HG02885 (cell line): ENCODE measurements around the gene PHLDA1.

Experiments used
- ATAC-seq: cut with Tn5 transposase; IDR thresholded peaks from one replicate; pipeline ENCODE4 v1.9.1; 2021; ENCODE audit warnings: mild to moderate bottlenecking; ENCODE audit not compliant: unreplicated experiment, poor library complexity

The PHLDA1 gene

DNA sequence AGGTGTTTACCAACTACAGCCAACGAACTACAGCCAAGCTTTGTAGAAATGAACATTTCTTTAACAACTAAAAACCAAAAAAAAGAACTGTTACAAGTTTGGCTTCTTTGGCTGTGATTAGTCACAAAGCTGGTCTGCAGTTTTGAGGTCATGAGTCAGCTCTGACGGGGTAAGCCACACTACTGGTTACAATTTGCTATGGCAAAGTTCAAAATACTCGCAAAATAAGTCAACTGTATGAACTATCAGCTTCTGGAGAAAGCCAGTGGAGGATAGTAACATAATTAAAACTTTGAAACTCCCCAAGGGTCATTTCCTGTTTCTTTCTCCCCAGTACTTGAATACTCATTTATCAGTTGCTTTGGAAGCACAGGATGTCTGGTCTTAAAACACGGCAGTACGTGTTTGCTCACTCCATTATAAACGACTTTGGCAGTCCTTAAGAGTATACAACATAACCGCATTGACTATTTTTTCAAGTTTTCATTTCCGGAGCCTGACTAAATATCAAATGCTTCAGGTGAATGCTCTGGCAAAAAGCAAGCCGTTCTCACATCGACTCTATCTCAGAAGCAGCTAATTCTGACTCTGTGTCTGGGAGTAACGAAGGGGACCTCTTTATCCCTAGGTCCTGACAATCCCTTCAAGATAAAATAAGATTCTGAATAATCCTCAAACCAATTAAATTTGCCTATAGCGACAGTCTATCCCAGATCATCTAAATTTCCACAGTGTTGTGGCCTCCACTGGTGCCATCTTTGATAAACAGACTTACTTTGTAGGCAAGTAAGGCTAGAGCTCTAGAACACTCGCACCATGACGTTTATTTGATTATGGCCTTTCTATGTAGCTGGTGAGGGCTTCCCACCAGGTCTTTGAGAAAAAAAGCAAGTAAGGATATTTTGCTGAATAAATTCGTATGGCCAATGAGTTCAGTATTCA, 10.6 kb downstream of the PHLDA1 start:
- peak; percentile 67 for ATAC-seq

GRCh38 chr12:76020281-76020680, 11.3 kb downstream of the PHLDA1 start:
- peak; percentile 67 for ATAC-seq

GRCh38 chr12:76018672-76019071, 12.9 kb downstream of the PHLDA1 start:
- ATAC-seq, result no peak

GRCh38 chr12:76018111-76018510, 13.5 kb downstream of the PHLDA1 start:
- ATAC-seq, result no peak

- ATAC-seq, result no peak
These were observed 17.6 kb downstream of the PHLDA1 start for GRCh38 chr12:76014007-76014406.

DNA sequence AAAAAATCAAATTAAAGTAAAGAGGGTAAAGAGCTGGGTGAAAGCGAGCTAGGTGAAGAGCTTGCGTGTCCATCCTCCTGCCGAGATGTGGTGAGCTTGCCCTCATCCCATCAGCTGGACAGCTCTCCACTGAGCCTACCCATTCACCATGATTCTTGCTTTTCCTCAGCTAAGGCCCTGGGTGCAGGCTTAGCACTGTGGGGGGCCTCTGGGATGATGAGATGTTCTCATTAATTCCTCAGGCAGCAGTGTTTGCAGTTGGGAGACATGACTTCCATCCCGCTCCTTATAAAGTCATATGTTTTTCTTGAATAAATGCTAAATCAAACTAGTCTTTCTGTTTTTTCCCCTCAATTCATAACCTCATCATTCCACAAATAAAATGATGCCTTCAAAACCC, 18.0 kb downstream of the PHLDA1 start:
- ATAC-seq, result no peak

DNA sequence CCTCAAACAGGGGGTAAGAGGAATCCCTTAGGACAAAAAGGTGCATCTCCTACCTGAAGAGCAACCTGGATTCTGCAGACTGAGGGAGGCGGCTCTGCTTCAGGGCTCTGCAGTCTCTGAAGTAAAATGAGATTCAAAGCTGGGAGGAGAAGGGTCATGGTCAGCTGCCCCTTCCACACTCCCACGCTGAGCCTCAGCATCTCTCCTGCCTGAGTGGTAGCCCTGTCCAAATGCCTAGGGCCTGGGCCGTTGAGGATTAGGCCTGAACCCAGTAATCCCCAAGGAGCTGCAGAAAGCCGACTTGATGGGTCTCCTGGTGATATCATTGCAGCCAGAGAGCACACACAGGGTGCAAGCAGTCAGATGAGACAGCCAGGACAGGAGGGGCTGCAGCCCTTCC, 18.9 kb downstream of the PHLDA1 start:
- ATAC-seq, result no peak

GRCh38 chr12:76010732-76011458, 20.7 kb downstream of the PHLDA1 start:
- no peak for ATAC-seq

DNA sequence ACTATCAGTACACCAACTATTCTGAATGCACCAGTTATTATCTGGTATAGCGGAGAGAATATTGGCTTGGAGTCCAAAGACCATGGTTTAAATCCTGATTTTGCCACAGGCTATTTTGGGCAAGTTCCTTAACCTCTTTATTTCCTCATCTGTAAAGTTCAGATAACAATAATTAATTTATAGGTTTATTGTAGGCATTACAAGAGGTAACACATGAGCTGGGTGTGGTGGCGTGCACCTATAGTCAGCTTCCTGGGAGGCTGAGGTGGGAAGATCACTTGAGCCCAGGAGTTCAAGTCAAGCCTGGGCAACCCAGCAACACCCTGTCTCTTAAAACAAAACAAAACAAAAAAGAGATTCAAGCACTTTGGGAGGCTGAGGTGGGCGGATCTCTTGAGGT, 23.1 kb downstream of the PHLDA1 start:
- ATAC-seq, result no peak

GRCh38 chr12:76007640-76008039, 23.9 kb downstream of the PHLDA1 start:
- no peak for ATAC-seq

DNA sequence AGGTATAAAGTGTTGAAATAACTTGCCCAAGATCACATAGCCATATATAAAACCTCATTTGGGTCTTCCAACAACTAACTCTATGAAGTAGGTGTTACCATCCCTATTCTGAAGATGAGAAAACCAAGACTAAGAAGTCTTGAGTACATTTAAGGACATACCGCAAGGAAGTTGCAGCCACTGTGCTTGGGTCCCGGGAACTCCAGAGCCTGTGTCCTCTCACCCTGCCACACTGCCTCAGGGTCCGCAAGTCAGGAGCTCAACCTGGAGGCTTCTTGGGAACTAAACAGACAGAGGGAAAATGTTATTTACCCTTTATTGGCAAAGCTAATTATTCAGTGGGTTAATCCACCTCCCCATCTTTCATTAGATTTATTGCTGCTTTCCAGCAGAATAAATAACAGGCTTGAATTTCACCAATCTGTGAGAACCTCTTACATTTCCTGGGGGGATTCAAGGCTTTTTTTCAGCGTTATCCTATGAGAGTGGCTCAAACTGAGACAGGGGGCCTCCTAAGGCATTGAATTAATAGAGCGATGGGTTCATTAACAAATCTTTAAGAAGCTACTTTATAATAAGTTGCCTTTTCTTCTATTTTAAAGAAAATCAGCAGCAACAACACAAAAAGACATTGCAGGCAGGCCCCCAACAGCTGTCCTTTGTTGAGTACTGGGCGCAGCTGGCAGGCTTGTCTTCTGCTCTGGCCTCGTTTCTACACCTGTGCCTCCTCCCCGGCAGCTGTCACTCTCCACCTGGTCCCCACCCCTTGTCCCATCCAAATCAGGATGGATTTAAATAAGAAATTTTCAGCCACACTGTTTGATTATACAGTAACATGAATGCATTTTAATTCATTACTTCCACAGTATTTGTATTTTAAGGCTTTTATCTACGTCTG, 25.3 kb downstream of the PHLDA1 start:
- ATAC-seq, result no peak

DNA sequence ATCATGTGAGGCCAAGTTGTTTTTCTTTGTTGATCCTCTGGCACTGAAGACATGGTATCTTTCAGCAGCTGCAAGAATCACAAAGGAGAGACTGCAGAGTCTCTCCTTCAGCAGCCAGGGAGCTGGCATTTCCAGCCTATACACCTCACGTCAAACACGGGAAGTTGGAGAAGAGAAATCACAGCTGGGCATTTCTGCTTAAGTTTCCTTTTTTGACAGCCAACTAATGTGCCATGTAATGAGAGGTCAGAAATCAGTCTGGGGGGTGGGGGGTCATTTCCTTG, 28.3 kb downstream of the PHLDA1 start:
- ATAC-seq, result no peak

- ATAC-seq, result no peak
These were observed 28.8 kb downstream of the PHLDA1 start for GRCh38 chr12:76002598-76003354.

GRCh38 chr12:75998292-75999063, 33.1 kb downstream of the PHLDA1 start:
- no peak for ATAC-seq

- no peak for ATAC-seq
These were observed 33.9 kb downstream of the PHLDA1 start for GRCh38 chr12:75997658-75998057.

DNA sequence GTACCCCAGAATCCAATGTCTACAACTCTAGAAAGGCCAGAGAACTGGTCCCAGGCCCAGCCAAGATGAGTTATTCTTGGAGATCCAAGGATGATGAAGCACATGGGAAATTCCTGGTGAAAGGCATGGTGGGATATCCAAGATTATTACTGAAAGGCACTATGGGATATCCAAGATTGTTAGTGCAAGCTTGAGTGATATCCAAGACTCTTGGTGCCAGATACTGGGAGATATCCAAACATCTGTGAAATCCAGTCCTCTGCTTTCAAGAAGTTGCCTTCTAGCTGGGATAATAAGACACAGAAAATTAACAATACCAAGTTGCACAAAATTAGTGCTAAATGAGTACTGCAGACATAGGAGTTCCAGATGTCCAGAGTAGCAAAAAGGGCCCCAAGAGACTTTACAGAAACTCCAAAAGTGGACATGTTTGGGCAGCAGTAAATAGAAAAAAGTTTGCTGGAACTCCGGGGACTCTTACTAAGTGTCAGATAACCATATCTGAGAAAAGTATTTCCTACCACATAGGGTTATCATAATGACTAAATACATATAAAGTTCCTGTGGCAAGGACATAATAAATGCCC, 34.6 kb downstream of the PHLDA1 start:
- ATAC-seq, result no peak

GRCh38 chr12:75995691-75996090, 35.9 kb downstream of the PHLDA1 start:
- ATAC-seq, result no peak

DNA sequence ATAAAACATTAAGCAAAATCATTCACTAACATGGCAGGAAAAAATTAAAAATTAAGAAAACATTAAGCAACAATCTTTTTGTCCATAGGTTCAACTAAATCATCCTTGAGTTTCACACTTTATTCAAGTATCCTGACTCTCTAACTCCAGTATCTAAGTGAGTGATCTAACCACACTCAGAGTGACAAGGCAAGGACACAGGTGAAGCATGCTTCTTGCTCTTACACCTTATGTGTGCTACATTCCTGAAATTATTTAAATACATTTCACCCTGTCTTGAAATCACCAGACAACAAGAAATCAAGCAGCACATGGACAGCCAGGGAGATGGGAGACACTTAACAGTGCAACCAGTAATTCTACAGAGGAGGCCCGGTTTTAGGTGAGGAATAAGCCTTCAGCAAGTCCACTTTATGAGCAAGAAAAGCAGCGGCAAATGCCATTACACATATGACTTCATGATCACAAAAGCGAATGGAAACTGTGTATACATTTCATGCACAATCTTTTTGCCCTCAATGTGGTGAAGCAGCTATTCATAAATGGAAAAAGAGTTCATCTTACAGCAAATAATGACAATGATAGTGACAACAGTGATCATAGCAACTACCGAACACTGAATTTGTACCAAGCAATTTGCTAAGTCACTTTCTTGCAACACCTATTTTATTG, 37.4 kb downstream of the PHLDA1 start:
- no peak for ATAC-seq
